Activated naive CD4-positive, alpha-beta T cell treated with anti-CD3 and anti-CD28 coated beads, Interleukin-2, amount 50 U/mL, for 16 hours (primary cell): ENCODE data around the gene CRADD.
"Not testable (repeated sequence)": the region's sequence is repeated elsewhere in the genome, so short reads cannot be mapped to it uniquely, and the experiment has no call there.

Experiments used
- DNase-seq: peaks from one replicate; pipeline ENCODE4 v3.0.0-alpha.2; 2020

Gene CRADD

GRCh38 chr12:93677195-93678064, at the start of gene CRADD:
CRADD (plus strand) TSS chr12:93677375.
- peak; percentile 84 for DNase-seq

GRCh38 chr12:93632383-93632782, 44.8 kb upstream of the CRADD start:
- DNase-seq = no peak

- no peak for DNase-seq
These were observed 42.8 kb upstream of the CRADD start for GRCh38 chr12:93634416-93634815.

- no peak for DNase-seq
These were observed 40.5 kb upstream of the CRADD start for GRCh38 chr12:93636708-93637107.

GRCh38 chr12:93638095-93638494, 39.1 kb upstream of the CRADD start:
- no peak for DNase-seq

DNA sequence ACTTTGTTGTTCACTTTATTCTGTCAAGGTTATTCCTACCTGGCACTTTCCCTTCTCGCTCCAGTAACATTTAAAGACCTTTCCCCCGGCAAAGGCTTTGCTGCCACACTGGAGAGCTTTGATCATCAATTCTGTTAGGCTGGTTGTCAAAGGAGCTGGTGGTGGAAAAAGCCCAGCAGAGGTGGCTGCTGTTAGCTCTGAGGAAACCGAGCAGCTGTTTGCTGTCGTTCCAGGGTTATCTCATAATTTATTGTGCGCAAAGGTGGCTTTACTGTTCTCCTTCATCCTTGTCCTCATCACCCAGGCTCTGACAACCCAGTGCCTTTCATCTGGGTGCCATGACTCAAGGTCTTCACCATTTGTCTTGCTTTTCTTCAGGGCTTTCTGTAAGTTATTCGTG, 38.2 kb upstream of the CRADD start:
- DNase-seq = no peak

DNA sequence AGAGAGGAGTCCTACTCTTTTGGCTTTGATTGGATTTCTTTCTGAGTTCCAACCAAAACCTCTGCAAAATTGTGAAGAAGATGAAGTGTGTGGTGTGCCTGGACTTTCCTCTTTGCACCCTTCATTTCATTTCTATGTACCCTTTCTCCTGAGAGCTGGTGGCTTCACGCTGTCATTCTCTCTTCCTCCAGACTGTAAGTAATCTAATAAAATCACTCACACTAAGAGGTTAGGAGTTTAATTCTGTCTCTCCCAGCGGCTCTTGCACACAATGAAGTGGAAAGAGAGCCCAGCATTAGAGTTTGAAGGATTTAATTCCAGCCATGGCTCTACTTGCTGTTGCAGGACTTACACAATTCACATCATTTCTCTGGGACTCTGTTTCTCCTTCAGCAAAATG, 37.8 kb upstream of the CRADD start:
- DNase-seq = no peak

DNA sequence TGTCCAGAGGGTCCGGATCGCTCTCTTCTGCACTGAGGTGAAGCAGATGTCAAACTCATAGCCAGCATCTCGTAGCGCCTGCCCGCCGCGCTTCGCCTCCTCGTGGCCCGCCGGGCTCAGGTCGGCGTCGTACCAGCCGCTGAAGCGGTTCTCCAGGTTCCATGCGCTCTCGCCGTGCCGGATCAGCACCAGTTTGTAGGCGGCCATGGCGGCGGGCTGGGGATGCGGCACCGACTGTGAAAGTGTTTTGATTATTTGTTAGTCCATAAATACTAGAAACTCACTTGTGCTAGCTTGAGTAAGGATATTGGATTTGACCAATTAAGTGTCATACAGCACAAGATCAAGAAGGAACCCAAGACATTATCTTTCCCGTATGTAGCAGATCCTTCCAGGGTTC, 35.8 kb upstream of the CRADD start:
- not testable (repeated sequence) for DNase-seq

GRCh38 chr12:93642751-93643150, 34.4 kb upstream of the CRADD start:
- DNase-seq = no peak

DNA sequence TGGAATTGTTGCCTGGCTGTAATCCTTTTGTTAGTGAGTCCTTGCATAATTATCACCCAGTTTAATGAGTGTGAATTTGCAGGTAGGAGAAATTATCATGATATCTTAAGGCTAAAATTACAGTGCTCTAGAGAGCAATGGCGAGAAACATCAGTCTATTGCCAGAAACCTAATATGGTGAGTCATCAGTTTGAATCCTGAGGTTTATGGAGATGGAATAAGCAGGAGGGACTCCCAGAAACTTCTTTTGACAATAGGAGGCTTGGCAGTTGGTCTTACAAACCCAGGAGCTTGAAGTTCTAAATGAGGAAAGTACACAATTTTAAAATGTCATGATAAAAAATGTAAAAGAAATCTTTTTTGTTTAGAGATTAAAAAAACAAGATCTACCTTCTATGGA, 31.5 kb upstream of the CRADD start:
- no peak for DNase-seq

- no peak for DNase-seq
These were observed 26.5 kb upstream of the CRADD start for GRCh38 chr12:93650626-93651025.

GRCh38 chr12:93653079-93653478, 24.1 kb upstream of the CRADD start:
- no peak for DNase-seq

GRCh38 chr12:93653712-93654111, 23.5 kb upstream of the CRADD start:
- DNase-seq = no peak

- no peak for DNase-seq
These were observed 22.8 kb upstream of the CRADD start for GRCh38 chr12:93654421-93654820.

- DNase-seq = no peak
These were observed 20.1 kb upstream of the CRADD start for GRCh38 chr12:93657071-93657470.

DNA sequence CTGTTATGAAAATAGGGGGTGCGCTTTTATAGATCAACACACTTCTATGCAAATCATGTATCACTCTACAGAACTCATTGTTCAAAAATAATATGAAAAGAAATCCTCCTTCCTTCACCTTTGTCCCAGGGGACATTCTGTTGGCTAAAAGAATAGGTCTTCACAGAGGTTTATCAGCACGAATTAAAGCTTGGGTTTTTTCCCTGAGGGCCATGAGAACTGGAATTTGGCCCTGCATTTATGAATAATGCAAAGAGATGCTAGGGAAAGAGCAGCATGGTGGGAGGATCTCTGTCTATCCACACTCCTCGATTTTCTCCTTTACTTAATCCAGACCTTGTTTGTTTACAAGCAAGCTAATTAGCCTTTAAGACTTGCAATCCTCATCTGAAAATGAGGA, 16.2 kb upstream of the CRADD start:
- no peak for DNase-seq

DNA sequence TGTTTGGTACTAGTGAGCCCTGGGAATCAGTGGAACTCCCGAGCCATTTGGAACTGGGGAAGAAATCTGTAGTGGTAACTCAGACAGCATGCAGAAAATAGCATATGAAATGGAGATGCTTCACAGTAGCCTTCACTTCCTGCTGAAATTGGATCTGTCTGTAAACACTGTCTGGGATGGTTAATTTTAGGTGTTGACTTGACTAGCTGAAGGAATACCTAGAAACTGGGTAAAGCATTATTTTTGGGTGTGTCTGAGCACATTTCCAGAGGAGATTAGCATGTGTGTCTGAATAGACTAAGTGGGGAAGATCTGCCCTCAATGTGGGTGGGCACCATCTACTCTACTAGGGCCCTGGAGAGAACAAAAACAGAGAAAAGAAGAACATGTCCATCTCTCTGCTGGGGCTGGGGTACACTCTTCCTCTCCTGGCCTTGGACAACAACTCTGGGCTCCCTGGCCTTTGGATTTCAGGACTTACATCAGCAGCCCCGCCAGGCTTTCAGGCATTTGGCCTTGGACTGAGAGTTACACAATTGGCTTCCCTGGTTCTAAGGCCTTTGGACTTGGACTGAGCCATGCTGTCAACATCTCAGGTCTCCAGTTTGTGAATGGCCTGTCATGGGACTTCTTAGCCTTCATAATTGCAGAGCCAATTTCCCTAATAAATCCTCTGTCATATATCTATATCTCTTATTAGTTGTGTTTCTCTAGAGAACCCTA, 14.0 kb upstream of the CRADD start:
- no peak for DNase-seq

- DNase-seq = no peak
These were observed 13.5 kb upstream of the CRADD start for GRCh38 chr12:93663729-93664084.

- DNase-seq = no peak
These were observed 12.5 kb upstream of the CRADD start for GRCh38 chr12:93664573-93665138.

DNA sequence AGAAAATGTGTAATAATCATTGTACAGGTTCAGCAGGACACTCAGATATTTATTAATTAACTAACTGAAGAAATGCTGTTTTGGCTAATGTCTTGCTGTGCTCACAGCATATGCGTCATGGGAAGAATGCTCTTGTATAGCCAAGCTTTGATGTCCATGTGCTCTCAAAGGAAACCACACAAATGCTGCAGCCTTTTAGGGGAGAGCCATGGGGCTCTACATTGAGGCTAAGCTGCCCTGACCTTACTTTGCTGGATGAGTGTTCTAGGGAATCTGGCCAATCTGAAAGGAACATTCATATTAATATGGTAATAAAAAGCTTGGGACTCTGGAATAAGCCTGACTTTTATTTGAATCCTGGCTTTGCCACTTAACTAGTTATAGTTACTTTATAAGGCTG, 9.5 kb upstream of the CRADD start:
- DNase-seq = no peak

DNA sequence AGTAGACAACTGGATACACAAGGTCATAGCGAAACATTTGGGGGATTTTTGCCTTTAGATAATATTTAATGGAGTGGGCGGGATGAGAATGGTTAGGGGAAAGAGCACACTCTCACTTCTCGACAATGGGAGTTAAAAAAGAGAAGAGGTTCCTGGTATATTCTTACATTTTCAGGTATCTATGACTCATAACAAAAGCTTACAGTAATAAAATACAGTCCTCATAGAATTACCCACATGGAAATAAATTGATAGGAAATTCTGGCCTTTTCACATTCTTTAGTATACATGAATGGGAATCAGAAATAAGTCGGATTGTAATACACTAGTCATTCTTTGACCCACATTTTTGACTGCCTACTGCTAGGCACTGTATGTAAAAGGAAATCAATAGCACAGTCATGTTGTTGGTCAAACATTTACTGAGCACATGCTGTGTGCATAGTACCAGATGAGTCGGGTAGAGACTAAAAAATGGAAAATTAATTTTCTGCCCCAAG, 8.2 kb upstream of the CRADD start:
- DNase-seq = no peak

- DNase-seq = no peak
These were observed 7.7 kb upstream of the CRADD start for GRCh38 chr12:93669452-93669851.

DNA sequence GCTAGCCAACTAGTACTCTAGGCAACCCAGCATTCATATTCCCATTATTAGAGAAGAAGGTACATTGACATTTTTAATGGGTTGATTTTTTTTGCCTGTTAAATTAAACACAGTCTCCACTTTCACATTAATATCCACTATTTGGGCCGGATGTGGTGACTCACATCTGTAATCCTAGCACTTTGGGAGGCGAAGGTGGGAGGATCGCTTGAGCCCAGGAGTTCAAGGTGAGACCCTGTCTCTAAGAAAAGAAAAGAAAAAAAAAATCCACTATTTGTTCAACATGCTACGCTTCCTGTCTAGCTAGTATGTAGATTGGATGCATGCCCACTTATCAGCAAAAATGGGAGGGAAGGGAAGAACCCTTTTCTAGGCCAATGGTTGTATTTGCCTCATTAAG, 7.1 kb upstream of the CRADD start:
- no peak for DNase-seq

DNA sequence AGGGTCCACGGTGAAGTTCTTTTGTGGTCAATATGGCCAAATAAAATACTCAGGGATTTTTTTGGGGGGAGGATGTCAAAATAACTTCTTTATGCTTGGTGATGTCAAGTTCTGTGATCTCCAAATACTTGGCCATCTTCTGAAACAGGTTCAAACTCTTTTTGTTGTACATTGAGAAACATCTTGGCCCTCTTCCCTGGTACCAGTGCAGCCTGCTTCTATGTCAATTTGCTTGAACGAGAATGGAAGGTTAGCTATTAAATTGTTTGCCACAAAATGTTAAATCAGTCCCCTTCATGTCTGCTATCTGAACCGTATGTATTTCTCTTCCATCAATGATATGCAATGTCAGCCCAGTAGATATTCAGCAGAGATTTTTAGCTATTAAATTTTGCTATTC, 6.1 kb upstream of the CRADD start:
- no peak for DNase-seq
